GM19467 (cell line): ENCODE results near the gene SCUBE3.

Experiments
- ATAC-seq: cut with Tn5 transposase; IDR thresholded peaks from one replicate; pipeline ENCODE4 v1.9.1; 2021; ENCODE audit warnings: mild to moderate bottlenecking, moderate library complexity; ENCODE audit not compliant: unreplicated experiment

SCUBE3 gene

DNA sequence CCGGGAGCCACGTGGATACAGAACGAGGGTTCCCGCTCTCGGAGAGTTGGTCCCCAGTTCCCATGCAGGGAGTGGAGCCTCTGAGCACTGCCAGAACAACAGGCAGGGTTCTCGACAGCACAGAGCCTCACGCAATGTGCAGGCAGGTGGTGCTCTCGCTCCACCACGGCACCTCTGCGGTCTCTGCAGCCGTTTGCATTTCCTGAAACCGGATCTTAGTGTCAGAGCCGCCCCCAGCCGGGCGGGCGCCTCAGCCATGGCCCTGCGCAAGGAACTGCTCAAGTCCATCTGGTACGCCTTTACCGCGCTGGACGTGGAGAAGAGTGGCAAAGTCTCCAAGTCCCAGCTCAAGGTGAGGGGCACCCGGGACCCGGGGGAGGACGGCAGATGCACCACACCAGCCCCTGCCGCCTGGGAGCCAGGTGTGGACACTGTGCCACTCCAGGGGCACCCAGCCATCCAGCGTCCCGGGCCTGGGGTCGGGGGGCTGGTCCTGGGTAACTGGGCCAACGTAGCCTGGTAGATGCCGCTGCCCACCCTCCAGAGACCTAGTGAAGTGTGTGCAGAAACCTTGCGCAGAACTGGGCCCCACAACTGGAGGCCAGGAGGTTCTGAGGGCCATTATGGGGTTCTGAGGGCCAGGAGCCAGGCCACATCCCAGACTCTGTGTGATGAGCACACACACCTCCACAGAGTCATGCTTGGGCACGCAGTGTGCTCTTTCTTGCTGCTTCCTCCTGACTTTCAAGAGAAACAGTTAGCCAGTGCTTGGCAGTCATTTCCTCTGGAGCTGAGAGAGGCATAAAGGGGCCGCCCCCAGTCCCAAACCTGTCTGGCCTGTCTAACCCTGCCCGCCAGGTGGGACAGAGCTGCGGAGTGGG lies 84.1 kb downstream of the SCUBE3 start, which contains the start of gene DEF6:
Gene DEF6, plus strand, starts transcription at position 218 of the 881 bp plus-strand sequence. Its CDS starts 39 bp downstream, at position 257.
- peak; percentile 67 for ATAC-seq

DNA sequence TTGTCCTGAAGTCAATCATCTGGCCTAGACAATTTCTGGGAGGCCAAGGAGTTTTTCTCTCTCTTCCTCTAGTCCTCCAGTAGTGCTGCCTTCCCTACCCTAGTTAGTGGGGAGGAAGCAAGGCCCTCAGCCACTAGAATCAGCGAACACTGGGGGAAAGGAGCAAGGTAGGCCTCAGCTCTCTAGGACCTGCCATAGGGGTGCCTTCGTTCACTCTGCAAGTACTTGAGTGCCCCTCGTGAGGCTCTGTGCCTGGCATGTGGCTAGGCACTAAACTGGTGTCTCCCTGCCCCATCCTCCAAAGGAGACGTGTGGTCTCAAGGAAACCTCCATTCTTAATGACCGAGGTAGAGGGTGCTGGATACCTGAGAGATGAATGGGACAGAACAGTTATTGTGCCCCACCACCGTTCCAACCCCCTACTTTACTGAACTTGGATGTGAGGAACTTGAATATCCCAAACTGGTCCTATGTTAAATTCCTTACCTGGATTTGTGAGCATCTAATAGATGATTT lies 84.9 kb downstream of the SCUBE3 start:
- ATAC-seq, result no peak

DNA sequence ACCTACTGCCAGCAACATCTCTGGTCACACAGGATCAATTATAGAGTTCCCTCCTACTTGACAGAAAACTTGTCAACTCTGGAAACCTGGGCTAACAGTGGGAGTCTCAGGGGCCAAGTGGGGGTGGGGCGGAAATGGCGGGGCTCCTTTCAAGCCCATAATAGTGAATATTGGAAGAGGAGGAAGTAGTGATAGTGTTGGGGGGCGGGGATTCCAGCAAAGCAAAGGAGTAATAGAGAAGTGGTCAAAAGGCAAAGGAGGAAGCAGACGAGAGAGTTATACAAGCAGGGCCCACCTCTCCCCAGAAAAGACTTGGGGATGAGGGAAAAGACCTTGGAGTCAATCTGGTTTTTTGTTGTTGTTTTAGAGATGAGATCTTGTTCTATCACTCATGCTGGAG lies 85.9 kb downstream of the SCUBE3 start:
- ATAC-seq, result no peak

DNA sequence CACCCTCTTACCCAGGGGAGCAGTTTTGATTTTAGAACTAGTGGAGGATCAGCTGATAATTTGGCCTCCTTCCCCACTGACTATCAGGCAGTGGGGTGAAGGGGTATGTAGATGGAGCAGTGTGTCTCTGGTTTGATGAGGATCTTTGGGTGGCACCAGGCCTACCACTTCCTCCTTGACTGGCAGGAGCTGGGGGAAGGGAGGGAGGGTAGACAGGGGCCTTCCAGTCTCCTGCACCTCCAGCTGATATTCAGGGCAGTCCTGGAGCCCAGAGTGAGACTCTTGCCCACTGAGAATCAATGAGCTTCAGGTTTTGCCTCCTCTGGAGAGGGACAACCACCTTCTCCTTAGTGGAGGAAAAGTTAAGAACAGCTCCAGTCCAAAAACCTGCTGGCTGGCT lies 87.1 kb downstream of the SCUBE3 start:
- ATAC-seq, result no peak
